HG03521 (cell line): Measurements from ENCODE around the gene FAM25A.

Source experiments
- ATAC-seq: cut with Tn5 transposase; IDR thresholded peaks from one replicate; pipeline ENCODE4 v1.9.1; 2021; ENCODE audit warnings: mild to moderate bottlenecking, moderate library complexity; ENCODE audit not compliant: unreplicated experiment

Gene FAM25A

GRCh38 chr10:87059401-87059800 lies 39.3 kb downstream of the FAM25A start:
- ATAC-seq, result no peak

- ATAC-seq, result no peak
Measured at GRCh38 chr10:87060280-87060928, 40.3 kb downstream of the FAM25A start.

- ATAC-seq, result no peak
Measured at GRCh38 chr10:87064651-87065050, 44.6 kb downstream of the FAM25A start.

- ATAC-seq, result no peak
Measured at GRCh38 chr10:87066178-87066577, 46.1 kb downstream of the FAM25A start.

- ATAC-seq, result no peak
Measured at GRCh38 chr10:87066865-87067264, 46.8 kb downstream of the FAM25A start.

- ATAC-seq, result no peak
Measured at GRCh38 chr10:87068281-87068680, 48.2 kb downstream of the FAM25A start.

GRCh38 chr10:87072449-87072848 lies 52.4 kb downstream of the FAM25A start:
- ATAC-seq, result no peak
